Ishikawa (cell line): ENCODE results near the gene SHF.

Experiments
- CEBPB ChIP-seq: IDR thresholded peaks from 2 replicates; pipeline ENCODE4 v1.6.1; 2012
- CREB1 ChIP-seq: IDR thresholded peaks from 2 replicates; pipeline ENCODE4 v1.6.1; 2012; ENCODE audit warnings: low read depth
- EGR1 ChIP-seq: IDR thresholded peaks from 2 replicates; pipeline ENCODE4 v1.6.1; 2012
- EP300 ChIP-seq: IDR thresholded peaks from 2 replicates; pipeline ENCODE4 v1.6.1; 2012; ENCODE audit warnings: borderline replicate concordance
- FOXM1 ChIP-seq: IDR thresholded peaks from 2 replicates; pipeline ENCODE4 v1.6.1; 2012; ENCODE audit warnings: low read depth, borderline replicate concordance
- NFIC ChIP-seq: IDR thresholded peaks from 2 replicates; pipeline ENCODE4 v1.6.1; 2012
- RAD21 ChIP-seq: IDR thresholded peaks from 2 replicates; pipeline ENCODE4 v1.6.1; 2012; ENCODE audit warnings: low read depth
- TAF1 ChIP-seq: IDR thresholded peaks from 2 replicates; pipeline ENCODE4 v1.6.1; 2012; ENCODE audit warnings: low read depth, mild to moderate bottlenecking
- TCF12 ChIP-seq: IDR thresholded peaks from 2 replicates; pipeline ENCODE4 v1.6.1; 2012; ENCODE audit warnings: low read depth
- TEAD4 ChIP-seq: IDR thresholded peaks from 2 replicates; pipeline ENCODE4 v1.6.1; 2012
- USF1 ChIP-seq: IDR thresholded peaks from 2 replicates; pipeline ENCODE4 v1.6.1; 2012
- YY1 ChIP-seq: IDR thresholded peaks from 2 replicates; pipeline ENCODE4 v1.6.1; 2012; ENCODE audit warnings: low read depth
- ZBTB7A ChIP-seq: IDR thresholded peaks from 2 replicates; pipeline ENCODE4 v1.6.1; 2012; ENCODE audit warnings: low read depth
- TF ChIP-seq, protein P1 (sequence below): IDR thresholded peaks from 2 replicates; pipeline ENCODE4 v1.6.1; 2012
- TF ChIP-seq, protein P2 (sequence below): IDR thresholded peaks from 2 replicates; pipeline ENCODE4 v1.6.1; 2012; ENCODE audit warnings: low read depth, mild to moderate bottlenecking

The SHF gene

GRCh38 chr15:45134682-45135604 is 52.8 kb downstream of the SHF start:
- no peak for TF ChIP-seq CEBPB
- TF ChIP-seq CREB1, result no peak
- TF ChIP-seq, protein P1, sequence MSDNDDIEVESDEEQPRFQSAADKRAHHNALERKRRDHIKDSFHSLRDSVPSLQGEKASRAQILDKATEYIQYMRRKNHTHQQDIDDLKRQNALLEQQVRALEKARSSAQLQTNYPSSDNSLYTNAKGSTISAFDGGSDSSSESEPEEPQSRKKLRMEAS, result no peak
- TF ChIP-seq FOXM1, result no peak
- no peak for TF ChIP-seq RAD21
- no peak for TF ChIP-seq TAF1
- no peak for TF ChIP-seq YY1
- no peak for TF ChIP-seq TCF12
- no peak for TF ChIP-seq TEAD4
- no peak for TF ChIP-seq EGR1
- TF ChIP-seq NFIC, result no peak
- TF ChIP-seq ZBTB7A, result no peak
- TF ChIP-seq USF1, result no peak
- no peak for TF ChIP-seq EP300
- TF ChIP-seq, protein P2, sequence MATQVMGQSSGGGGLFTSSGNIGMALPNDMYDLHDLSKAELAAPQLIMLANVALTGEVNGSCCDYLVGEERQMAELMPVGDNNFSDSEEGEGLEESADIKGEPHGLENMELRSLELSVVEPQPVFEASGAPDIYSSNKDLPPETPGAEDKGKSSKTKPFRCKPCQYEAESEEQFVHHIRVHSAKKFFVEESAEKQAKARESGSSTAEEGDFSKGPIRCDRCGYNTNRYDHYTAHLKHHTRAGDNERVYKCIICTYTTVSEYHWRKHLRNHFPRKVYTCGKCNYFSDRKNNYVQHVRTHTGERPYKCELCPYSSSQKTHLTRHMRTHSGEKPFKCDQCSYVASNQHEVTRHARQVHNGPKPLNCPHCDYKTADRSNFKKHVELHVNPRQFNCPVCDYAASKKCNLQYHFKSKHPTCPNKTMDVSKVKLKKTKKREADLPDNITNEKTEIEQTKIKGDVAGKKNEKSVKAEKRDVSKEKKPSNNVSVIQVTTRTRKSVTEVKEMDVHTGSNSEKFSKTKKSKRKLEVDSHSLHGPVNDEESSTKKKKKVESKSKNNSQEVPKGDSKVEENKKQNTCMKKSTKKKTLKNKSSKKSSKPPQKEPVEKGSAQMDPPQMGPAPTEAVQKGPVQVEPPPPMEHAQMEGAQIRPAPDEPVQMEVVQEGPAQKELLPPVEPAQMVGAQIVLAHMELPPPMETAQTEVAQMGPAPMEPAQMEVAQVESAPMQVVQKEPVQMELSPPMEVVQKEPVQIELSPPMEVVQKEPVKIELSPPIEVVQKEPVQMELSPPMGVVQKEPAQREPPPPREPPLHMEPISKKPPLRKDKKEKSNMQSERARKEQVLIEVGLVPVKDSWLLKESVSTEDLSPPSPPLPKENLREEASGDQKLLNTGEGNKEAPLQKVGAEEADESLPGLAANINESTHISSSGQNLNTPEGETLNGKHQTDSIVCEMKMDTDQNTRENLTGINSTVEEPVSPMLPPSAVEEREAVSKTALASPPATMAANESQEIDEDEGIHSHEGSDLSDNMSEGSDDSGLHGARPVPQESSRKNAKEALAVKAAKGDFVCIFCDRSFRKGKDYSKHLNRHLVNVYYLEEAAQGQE, result no peak

DNA sequence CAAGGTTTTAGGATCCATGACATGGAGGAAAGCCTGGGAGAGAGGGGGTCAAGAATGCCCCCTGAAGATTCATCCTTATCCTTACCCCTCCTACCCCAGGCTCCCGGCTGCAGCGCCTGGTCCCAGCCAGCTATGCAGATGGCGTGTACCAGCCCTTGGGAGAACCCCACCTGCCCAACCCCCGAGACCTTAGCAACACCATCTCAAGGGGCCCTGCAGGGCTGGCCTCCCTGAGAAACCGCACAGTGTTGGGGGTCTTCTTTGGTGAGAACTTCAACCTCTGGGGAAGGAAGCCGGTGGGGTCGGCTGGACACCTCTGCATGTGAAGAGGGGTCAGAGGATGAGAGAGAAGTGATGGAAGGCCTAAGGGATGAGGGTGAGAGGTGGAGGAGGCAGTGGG is 53.7 kb downstream of the SHF start:
- no peak for TF ChIP-seq EP300
- no peak for TF ChIP-seq ZBTB7A
- no peak for TF ChIP-seq TCF12
- TF ChIP-seq USF1, result no peak

GRCh38 chr15:45133561-45133920 is 54.2 kb downstream of the SHF start:
- TF ChIP-seq, protein P1, result no peak
- peak; percentile 50 for TF ChIP-seq NFIC

DNA sequence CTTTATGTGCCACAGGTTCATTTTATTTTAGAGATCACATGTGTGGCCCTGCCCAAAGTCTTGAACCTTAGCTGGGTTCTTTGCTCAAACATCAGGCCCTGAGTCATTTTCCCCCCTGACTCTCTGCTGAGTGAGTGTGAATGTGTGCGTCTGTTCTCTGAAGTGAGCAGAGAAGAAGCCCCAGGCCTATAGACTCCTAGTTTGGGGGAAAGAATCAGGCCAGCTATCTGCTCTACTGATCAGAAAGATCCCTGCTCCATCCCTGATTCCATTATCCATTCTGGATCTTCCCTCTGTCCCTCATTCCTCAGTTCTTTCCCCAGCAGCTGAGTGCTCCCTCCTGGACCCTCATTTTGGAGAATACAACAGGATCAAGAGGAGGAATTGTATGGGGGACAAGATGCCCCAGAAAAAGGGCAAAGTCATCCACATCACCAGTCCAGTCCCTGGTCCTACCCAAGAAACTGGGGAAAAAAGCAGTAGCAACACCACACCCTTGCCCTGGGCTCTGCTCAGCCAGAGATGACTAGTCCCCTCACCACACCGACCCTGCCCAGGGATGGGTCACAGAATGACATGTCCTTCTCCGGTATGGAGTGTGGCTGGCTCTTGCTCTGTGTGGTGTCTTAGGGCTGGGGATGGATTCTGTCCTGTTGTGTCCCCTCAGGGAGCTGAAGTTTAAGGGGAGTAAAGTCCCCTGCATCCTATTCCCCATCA is 54.8 kb downstream of the SHF start:
- TF ChIP-seq, protein P2, result no peak
- TF ChIP-seq TCF12 (no peak), EGR1 (no peak), TEAD4 (no peak), EP300 (no peak), CEBPB (no peak), RAD21 (no peak), FOXM1 (no peak), NFIC (no peak), TAF1 (no peak), CREB1 (no peak), ZBTB7A (no peak), YY1 (no peak), USF1 (no peak)
- TF ChIP-seq, protein P1, result no peak

DNA sequence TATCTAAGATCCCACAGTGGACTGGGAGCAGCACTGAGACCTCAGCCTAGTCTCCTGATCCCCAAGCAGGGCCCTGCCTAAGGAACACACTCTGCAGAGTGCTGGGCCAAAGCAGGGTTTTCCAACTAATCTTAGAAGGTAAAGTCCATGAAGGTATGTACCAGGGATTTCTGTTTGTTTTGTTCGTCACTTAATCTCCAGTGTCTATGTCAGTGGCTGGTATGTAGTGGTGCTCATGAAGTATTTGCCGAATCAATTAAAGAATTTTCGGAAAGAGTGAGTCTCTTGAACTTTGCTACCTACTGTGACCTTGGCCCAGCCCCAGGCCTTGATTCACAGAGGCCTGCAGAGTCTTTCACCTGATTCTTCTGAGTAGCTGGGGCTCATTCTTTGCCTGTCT is 56.3 kb downstream of the SHF start:
- TF ChIP-seq EGR1 (no peak), TEAD4 (no peak)
- TF ChIP-seq, protein P2, result no peak
